Trophoblast cell (in vitro differentiated cells and primary cell): ENCODE data around the gene CDX2.

ENCODE experiments used
- DNase-seq, 2 donors: peaks; one replicate each; pipeline ENCODE4 v3.0.0-alpha.2; 2016
- H2AFZ ChIP-seq: 2 replicates; pipeline ENCODE4 v1.6.1; 2013; ENCODE audit warnings: low read length, moderate library complexity, mild to moderate bottlenecking; ENCODE audit not compliant: insufficient read depth, poor library complexity
- H2AK5ac ChIP-seq: 2 replicates; pipeline ENCODE4 v1.6.1; 2013; ENCODE audit warnings: mild to moderate bottlenecking, low read length
- H2BK120ac ChIP-seq: 2 replicates; pipeline ENCODE4 v1.6.1; 2013; ENCODE audit warnings: low read length, mild to moderate bottlenecking, moderate library complexity; ENCODE audit not compliant: insufficient read depth, poor library complexity
- H2BK12ac ChIP-seq: 2 replicates; pipeline ENCODE4 v1.6.1; 2013; ENCODE audit warnings: mild to moderate bottlenecking, low read length, moderate library complexity
- H2BK5ac ChIP-seq: 2 replicates; pipeline ENCODE4 v1.6.1; 2013; ENCODE audit warnings: low read length, low read depth, moderate library complexity, mild to moderate bottlenecking; ENCODE audit not compliant: poor library complexity
- H3K14ac ChIP-seq: 2 replicates; pipeline ENCODE4 v1.6.1; 2013; ENCODE audit warnings: mild to moderate bottlenecking, low read length
- H3K18ac ChIP-seq: 2 replicates; pipeline ENCODE4 v1.6.1; 2013; ENCODE audit warnings: mild to moderate bottlenecking, low read length
- H3K23ac ChIP-seq: 2 replicates; pipeline ENCODE4 v1.6.1; 2013; ENCODE audit warnings: low read length
- H3K27ac ChIP-seq: 2 replicates; pipeline ENCODE4 v1.5.1; 2013; ENCODE audit warnings: low read depth, mild to moderate bottlenecking, inconsistent platforms, low read length, moderate library complexity
- H3K27me3 ChIP-seq: 2 replicates; pipeline ENCODE4 v1.6.1; 2013; ENCODE audit warnings: inconsistent platforms, mild to moderate bottlenecking, low read length, moderate library complexity; ENCODE audit not compliant: insufficient read depth
- H3K36me3 ChIP-seq, 2 experiments: 1 replicate in 1 of 2; 2 replicates in 1 of 2; pipeline ENCODE4 v1.6.1; 2013; ENCODE audit warnings: low read length in 2 of 2, mild to moderate bottlenecking in 2 of 2, moderate library complexity in 1 of 2; ENCODE audit not compliant: insufficient read depth in 2 of 2, control insufficient read depth in 1 of 2
- H3K4ac ChIP-seq: 2 replicates; pipeline ENCODE4 v1.6.1; 2013; ENCODE audit warnings: low read depth, mild to moderate bottlenecking, low read length, moderate library complexity
- H3K4me1 ChIP-seq, 2 experiments: 1 replicate in 1 of 2; 2 replicates in 1 of 2; pipeline ENCODE4 v1.6.1; 2013; ENCODE audit warnings: low read length in 2 of 2, mild to moderate bottlenecking in 2 of 2, moderate library complexity in 1 of 2; ENCODE audit not compliant: insufficient read depth in 2 of 2, control insufficient read depth in 1 of 2
- H3K4me2 ChIP-seq: 2 replicates; pipeline ENCODE4 v1.6.1; 2013; ENCODE audit warnings: inconsistent platforms, mild to moderate bottlenecking, low read length, moderate library complexity
- H3K4me3 ChIP-seq: 2 replicates; pipeline ENCODE4 v1.5.1; 2013; ENCODE audit warnings: mild to moderate bottlenecking, low read depth, low read length, inconsistent platforms
- H3K79me1 ChIP-seq: one replicate; pipeline ENCODE4 v1.6.1; 2013; ENCODE audit warnings: low read length
- H3K79me2 ChIP-seq: 2 replicates; pipeline ENCODE4 v1.6.1; 2013; ENCODE audit warnings: low read length, mild to moderate bottlenecking; ENCODE audit not compliant: control insufficient read depth, insufficient read depth, poor library complexity
- H3K9ac ChIP-seq: 2 replicates; pipeline ENCODE4 v1.6.1; 2013; ENCODE audit warnings: mild to moderate bottlenecking, low read length
- H3K9me3 ChIP-seq: 2 replicates; pipeline ENCODE4 v1.6.1; 2013; ENCODE audit warnings: low read depth, mild to moderate bottlenecking, control low read depth, inconsistent platforms, low read length; ENCODE audit not compliant: insufficient read depth
- H4K12ac ChIP-seq: 2 replicates; pipeline ENCODE4 v1.6.1; 2013; ENCODE audit warnings: low read depth, mild to moderate bottlenecking, low read length, moderate library complexity
- H4K8ac ChIP-seq: 2 replicates; pipeline ENCODE4 v1.6.1; 2013; ENCODE audit warnings: low read depth, mild to moderate bottlenecking, low read length, moderate library complexity
- H4K91ac ChIP-seq: one replicate; pipeline ENCODE4 v1.6.1; 2013; ENCODE audit warnings: low read depth, mild to moderate bottlenecking, low read length, moderate library complexity
- WGBS: extraction: QIAGEN DNeasy Blood & Tissue Kit; methylation state at CpG from one replicate; pipeline ENCODE4 v1.1.7; 2013; ENCODE audit warnings: missing lambda C conversion rate; ENCODE audit not compliant: insufficient read length, insufficient coverage; ENCODE audit errors: extremely low coverage; 5-methylcytosine and 5-hydroxymethylcytosine counted together

CDX2 gene

GRCh38 chr13:28001837-28002473 lies 32.8 kb upstream of the CDX2 start:
- Histone ChIP-seq H3K27me3 (no peaks in the 10 kb centered on the region), H3K14ac (no peak overlapping the region), H3K9ac (no peak overlapping the region), H2BK120ac (no peak overlapping the region), H2AK5ac (no peak overlapping the region), H3K79me1 (no peaks in the 10 kb centered on the region), H3K27ac (no peak overlapping the region), H3K4me3 (no peak overlapping the region), H3K4me2 (no peak overlapping the region), H3K79me2 (no peaks in the 10 kb centered on the region), H4K12ac (no peak overlapping the region), H3K9me3 (no peaks in the 10 kb centered on the region), H3K36me3 (no peaks in the 10 kb centered on the region), H3K23ac (no peak overlapping the region), H4K91ac (no peak overlapping the region), H3K18ac (no peak overlapping the region), H4K8ac (no peak overlapping the region), H3K4ac (no peak overlapping the region), H2BK12ac (no peak overlapping the region), H2BK5ac (no peak overlapping the region), H2AFZ (no peak overlapping the region), H3K4me1 (peaks cover 0 to 2% of the 10 kb centered on the region in 2 experiments)
- WGBS: no CpG with 5 or more reads among the region's 20 CpGs
- no peak for DNase-seq

GRCh38 chr13:28001049-28001448 lies 31.9 kb upstream of the CDX2 start:
- no peak for DNase-seq
- H3K27ac ChIP-seq: no peak overlapping the region
- H4K8ac ChIP-seq: no peak overlapping the region
- no peaks in the 10 kb centered on the region for H3K9me3 ChIP-seq
- no peaks in the 10 kb centered on the region for H3K36me3 ChIP-seq
- no peak overlapping the region for H3K4me3 ChIP-seq
- H3K18ac ChIP-seq: no peak overlapping the region
- H2BK12ac ChIP-seq: no peak overlapping the region
- no peak overlapping the region for H3K4me2 ChIP-seq
- H3K79me2 ChIP-seq: no peaks in the 10 kb centered on the region
- H3K4ac ChIP-seq: no peak overlapping the region
- no peak overlapping the region for H2AFZ ChIP-seq
- no peak overlapping the region for H2BK5ac ChIP-seq
- H4K91ac ChIP-seq: no peak overlapping the region
- no peaks in the 10 kb centered on the region for H3K79me1 ChIP-seq
- H3K23ac ChIP-seq: no peak overlapping the region
- no CpG with 5 or more reads among the region's 11 CpGs for WGBS
- H3K9ac ChIP-seq: no peak overlapping the region
- no peak overlapping the region for H4K12ac ChIP-seq
- no peak overlapping the region for H2AK5ac ChIP-seq
- H3K4me1 ChIP-seq: peaks cover 0 to 2% of the 10 kb centered on the region in 2 experiments
- no peaks in the 10 kb centered on the region for H3K27me3 ChIP-seq
- no peak overlapping the region for H3K14ac ChIP-seq
- no peak overlapping the region for H2BK120ac ChIP-seq

GRCh38 chr13:28000567-28000966 lies 31.5 kb upstream of the CDX2 start:
- H2AFZ ChIP-seq: no peak overlapping the region
- no peak overlapping the region for H2BK12ac ChIP-seq
- H4K12ac ChIP-seq: no peak overlapping the region
- no peak overlapping the region for H3K27ac ChIP-seq
- WGBS: no CpG with 5 or more reads among the region's 5 CpGs
- no peak overlapping the region for H2BK120ac ChIP-seq
- no peak overlapping the region for H3K23ac ChIP-seq
- H3K79me1 ChIP-seq: no peaks in the 10 kb centered on the region
- no peaks in the 10 kb centered on the region for H3K27me3 ChIP-seq
- no peak overlapping the region for H3K4me3 ChIP-seq
- H3K4me2 ChIP-seq: no peak overlapping the region
- H4K8ac ChIP-seq: no peak overlapping the region
- no peaks in the 10 kb centered on the region for H3K36me3 ChIP-seq
- H2BK5ac ChIP-seq: no peak overlapping the region
- no peak overlapping the region for H3K9ac ChIP-seq
- H2AK5ac ChIP-seq: no peak overlapping the region
- H3K14ac ChIP-seq: no peak overlapping the region
- DNase-seq: no peak
- no peak overlapping the region for H4K91ac ChIP-seq
- H3K9me3 ChIP-seq: no peaks in the 10 kb centered on the region
- no peaks in the 10 kb centered on the region for H3K79me2 ChIP-seq
- no peak overlapping the region for H3K4ac ChIP-seq
- H3K18ac ChIP-seq: no peak overlapping the region
- peaks cover 0 to 2% of the 10 kb centered on the region in 2 experiments for H3K4me1 ChIP-seq

- Histone ChIP-seq H3K4me2 (no peak overlapping the region), H4K8ac (no peak overlapping the region), H3K79me2 (no peaks in the 10 kb centered on the region), H3K36me3 (no peaks in the 10 kb centered on the region), H3K18ac (no peak overlapping the region), H3K23ac (no peak overlapping the region), H2AFZ (no peak overlapping the region), H3K79me1 (no peaks in the 10 kb centered on the region), H2BK5ac (no peak overlapping the region), H3K14ac (no peak overlapping the region), H3K4me3 (no peak overlapping the region), H3K4me1 (peaks cover 0 to 2% of the 10 kb centered on the region in 2 experiments), H3K9me3 (peaks cover 2% of the 10 kb centered on the region), H2BK12ac (no peak overlapping the region), H4K91ac (no peak overlapping the region), H3K9ac (no peak overlapping the region), H3K27me3 (no peaks in the 10 kb centered on the region), H4K12ac (no peak overlapping the region), H3K4ac (no peak overlapping the region), H3K27ac (no peak overlapping the region), H2BK120ac (no peak overlapping the region), H2AK5ac (no peak overlapping the region)
- WGBS: no CpG with 5 or more reads among the region's 7 CpGs
- peak; percentile 24 to 37 for DNase-seq
Measured at GRCh38 chr13:27997904-27998522, 28.9 kb upstream of the CDX2 start.
